HCT116 (cell line): ENCODE results near the gene LIPG. TPM values are rescaled to one million over a fixed set of nuclear protein-coding genes. Genes with fewer than 3 reads are reported as not detected.

Experiments
- ATAC-seq: fragments of 200-7000 bp; cut with Tn5 transposase; 2 replicates; pipeline ENCODE4 v1.9.1; 2020; ENCODE audit warnings: mild to moderate bottlenecking, moderate library complexity
- BruUV-seq: library from RNA; stranded (reverse); fragments of 400-500 nt; replicated peaks from 2 replicates; lab custom pipeline; 2021; lab: Mats Ljungman, UMichigan
- CTCF ChIA-PET: fragments of 300-600 bp; sonication (Branson Sonifier 250); formaldehyde crosslinking; loops from one replicate; lab custom pipeline; 2021; ENCODE audit warnings: antibody characterized with exemption; lab: Charles Lee
- POLR2A ChIA-PET: fragments of 300-600, 350-600 bp; sonication (Branson Sonifier 250); formaldehyde crosslinking; loops from one replicate; lab custom pipeline; 2021; ENCODE audit warnings: antibody characterized with exemption; lab: Charles Lee
- RAD21 ChIA-PET, 2 experiments: fragments of 300-600 bp; sonication (Branson Sonifier 250); formaldehyde crosslinking; loops; one replicate each; lab custom pipeline; 2023; ENCODE audit warnings: low total read pairs in 2 of 2; ENCODE audit not compliant: uncharacterized antibody in 2 of 2, unreplicated experiment in 2 of 2, low non-redundant PET in 1 of 2; lab: Charles Lee
- DNase-seq: peaks from one replicate; pipeline ENCODE4 v3.0.0-alpha.2; 2010; ENCODE audit warnings: low read depth, low spot score
- H2AFZ ChIP-seq: fragments of 200-600 bp; shearing (Covaris generic), sonication (generic); 2 replicates; pipeline ENCODE4 v1.6.1; 2017; ENCODE audit warnings: low read depth, mixed run types, mixed read lengths, antibody characterized with exemption, low read length; ENCODE audit not compliant: poor library complexity, severe bottlenecking
- H3K27ac ChIP-seq: 2 replicates; pipeline ENCODE4 v1.5.1; 2012; ENCODE audit warnings: low read depth, low read length
- H3K27me3 ChIP-seq: fragments of 200-600 bp; sonication (generic); 2 replicates; pipeline ENCODE4 v1.6.1; 2016; ENCODE audit warnings: mixed run types, low read length, mixed read lengths; ENCODE audit not compliant: insufficient read depth
- H3K36me3 ChIP-seq, 2 experiments: fragments of 200-500 bp in 1 of 2; fragments of 200-600 bp in 1 of 2; sonication (Bioruptor generic) in 1 of 2; sonication (generic) in 1 of 2; 2 replicates each; pipeline versions ENCODE4 v1.5.1 to v1.6.1; 2014 to 2016; ENCODE audit warnings: low read length in 2 of 2, inconsistent platforms in 1 of 2, mixed read lengths in 1 of 2, mixed run types in 1 of 2; ENCODE audit not compliant: insufficient read depth in 2 of 2, control insufficient read depth in 1 of 2
- H3K4me1 ChIP-seq, 2 experiments: fragments of 200-600 bp in 1 of 2; sonication (generic) in 1 of 2; 2 replicates each; pipeline versions ENCODE4 v1.5.1 to v1.6.1; 2012 to 2017; ENCODE audit warnings: low read length in 2 of 2, inconsistent platforms in 1 of 2, mild to moderate bottlenecking in 1 of 2, mixed read lengths in 1 of 2, mixed run types in 1 of 2, moderate library complexity in 1 of 2; ENCODE audit not compliant: insufficient read depth in 2 of 2, control insufficient read depth in 1 of 2
- H3K4me2 ChIP-seq: fragments of 200-600 bp; sonication (generic); 2 replicates; pipeline ENCODE4 v1.6.1; 2017; ENCODE audit warnings: mixed run types, low read length, mixed read lengths
- H3K4me3 ChIP-seq, 2 experiments: fragments of 200-600 bp in 1 of 2; sonication (generic) in 1 of 2; replicated peaks in 1 of 2; 2 replicates each; pipeline ENCODE4 v1.5.1; 2011 to 2016; ENCODE audit warnings: low read length in 2 of 2, control low read depth in 1 of 2, low read depth in 1 of 2, mild to moderate bottlenecking in 1 of 2, mixed read lengths in 1 of 2, mixed run types in 1 of 2
- H3K79me2 ChIP-seq: fragments of 200-600 bp; sonication (generic); 2 replicates; pipeline ENCODE4 v1.6.1; 2017; ENCODE audit warnings: mild to moderate bottlenecking, mixed run types, low read length, moderate library complexity, mixed read lengths; ENCODE audit not compliant: insufficient read depth
- H3K9ac ChIP-seq: fragments of 200-600 bp; sonication (generic); 2 replicates; pipeline ENCODE4 v1.6.1; 2016; ENCODE audit warnings: low read length, mixed read lengths
- H3K9me2 ChIP-seq: fragments of 200-600 bp; sonication (generic), shearing (Covaris generic); 2 replicates; pipeline ENCODE4 v1.6.1; 2017; ENCODE audit warnings: mixed run types, mild to moderate bottlenecking, moderate library complexity; ENCODE audit not compliant: insufficient read depth
- H3K9me3 ChIP-seq, 2 experiments: fragments of 200-500 bp in 1 of 2; fragments of 200-600 bp in 1 of 2; sonication (Bioruptor generic) in 1 of 2; sonication (generic) in 1 of 2; 2 replicates each; pipeline ENCODE4 v1.6.1; 2014 to 2017; ENCODE audit warnings: low read length in 2 of 2, mixed read lengths in 2 of 2, inconsistent platforms in 1 of 2, low read depth in 1 of 2, mild to moderate bottlenecking in 1 of 2, mixed run types in 1 of 2, moderate library complexity in 1 of 2; ENCODE audit not compliant: control insufficient read depth in 1 of 2, insufficient read depth in 1 of 2
- H4K20me1 ChIP-seq: fragments of 200-600 bp; sonication (generic), shearing (Covaris generic); 2 replicates; pipeline ENCODE4 v1.6.1; 2017; ENCODE audit warnings: mixed run types, mild to moderate bottlenecking, moderate library complexity; ENCODE audit not compliant: insufficient read depth
- CBX3 ChIP-seq: IDR thresholded peaks from 2 replicates; pipeline ENCODE4 v1.6.1; 2012; ENCODE audit warnings: low read depth
- CEBPB ChIP-seq: IDR thresholded peaks from 2 replicates; pipeline ENCODE4 v1.6.1; 2012; ENCODE audit warnings: low read depth
- EZH2 ChIP-seq: fragments of 200-600 bp; sonication (generic); IDR thresholded peaks from 2 replicates; pipeline ENCODE4 v1.6.1; 2017; ENCODE audit warnings: antibody characterized with exemption, mixed run types
- FOSL1 ChIP-seq: IDR thresholded peaks from 2 replicates; pipeline ENCODE4 v1.6.1; 2012; ENCODE audit warnings: low read depth
- JUND ChIP-seq: IDR thresholded peaks from 2 replicates; pipeline ENCODE4 v1.6.1; 2012
- POLR2A ChIP-seq: IDR thresholded peaks from 2 replicates; pipeline ENCODE4 v1.7.0; 2011; ENCODE audit warnings: borderline replicate concordance; ENCODE audit not compliant: insufficient read depth, insufficient read length; ENCODE audit errors: extremely low read depth
- REST ChIP-seq: IDR thresholded peaks from 2 replicates; pipeline ENCODE4 v1.6.1; 2012; ENCODE audit warnings: low read depth
- SIN3A ChIP-seq: IDR thresholded peaks from 2 replicates; pipeline ENCODE4 v1.6.1; 2012; ENCODE audit warnings: low read depth
- SP1 ChIP-seq: IDR thresholded peaks from 2 replicates; pipeline ENCODE4 v1.6.1; 2012; ENCODE audit warnings: low read depth
- SRF ChIP-seq: IDR thresholded peaks from 2 replicates; pipeline ENCODE4 v1.6.1; 2012; ENCODE audit warnings: low read depth
- ZFX ChIP-seq: fragments of 450-650 bp; IDR thresholded peaks from 2 replicates; pipeline ENCODE4 v1.6.1; 2017
- intact Hi-C: fragments of 100-400 bp; cut with micrococcal nuclease; formaldehyde crosslinking; loops from 2 replicates; pipeline ENCODE4 v1.10.0; 2022
- total RNA-seq: library from RNA; stranded (reverse); gene quantifications from one replicate; pipeline ENCODE4 v1.2.1, GENCODE V29; 2021; ENCODE audit not compliant: unreplicated experiment
- TF ChIP-seq, protein P1 (sequence below): IDR thresholded peaks from 2 replicates; pipeline ENCODE4 v1.6.1; 2012
- TF ChIP-seq, protein P2 (sequence below), 3 experiments: fragments of 200-600 bp in 1 of 3; sonication (generic) in 1 of 3; IDR thresholded peaks in 2 of 3; conservative IDR thresholded peaks in 1 of 3; 2 replicates each; pipeline ENCODE4 v1.5.1; 2012 to 2017; ENCODE audit warnings: low read depth in 2 of 3, low read length in 2 of 3, antibody characterized with exemption in 1 of 3, borderline replicate concordance in 1 of 3, control low read depth in 1 of 3, mild to moderate bottlenecking in 1 of 3, mixed read lengths in 1 of 3, mixed run types in 1 of 3, moderate library complexity in 1 of 3; ENCODE audit not compliant: insufficient read depth in 1 of 3

Gene LIPG
- total RNA-seq, 1 experiment from 2014 or later = 2.6 TPM

DNA sequence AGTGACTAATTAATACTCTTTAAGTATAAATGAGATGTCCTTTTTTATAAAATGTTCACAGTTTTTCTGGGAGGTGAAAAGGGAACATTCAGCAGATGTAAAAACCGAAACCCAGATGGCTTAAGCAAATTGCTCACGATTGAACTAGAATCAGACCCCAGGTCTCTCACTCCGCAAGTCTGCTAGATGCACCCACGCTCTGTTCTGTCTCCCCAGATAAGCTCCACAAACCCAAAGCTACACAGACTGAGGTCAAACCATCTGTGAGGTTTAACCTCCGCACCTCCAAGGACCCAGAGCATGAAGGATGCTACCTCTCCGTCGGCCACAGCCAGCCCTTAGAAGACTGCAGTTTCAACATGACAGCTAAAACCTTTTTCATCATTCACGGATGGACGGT is 3.2 kb downstream of the LIPG start:
- no peak overlapping the region for H2AFZ ChIP-seq
- no peaks in the 10 kb centered on the region for H3K79me2 ChIP-seq
- ChIA-PET POLR2A (no interaction called here), RAD21 (interaction anchor here in 1 of 2 experiments (1.0 kb wide), 1 partner anchor 162 kb away, joined by 3 read pairs; no protein-coding TSS in a partner anchor), CTCF (no interaction called here)
- H3K9me3 ChIP-seq = no peaks in the 10 kb centered on the region
- no peaks in the 10 kb centered on the region for H3K9me2 ChIP-seq
- H3K9ac ChIP-seq = no peak overlapping the region
- H3K4me3 ChIP-seq = no peak overlapping the region
- no peaks in the 10 kb centered on the region for H3K36me3 ChIP-seq
- H3K4me2 ChIP-seq = no peak overlapping the region
- intact Hi-C loops = no loop called here
- H4K20me1 ChIP-seq = no peaks in the 10 kb centered on the region
- H3K27me3 ChIP-seq = peaks cover 4% of the 10 kb centered on the region; the same call in 1 of the 2 replicates
- no peak for DNase-seq
- no peak for ATAC-seq
- no peak for TF ChIP-seq CEBPB
- no peak for TF ChIP-seq FOSL1
- TF ChIP-seq SRF = no peak
- TF ChIP-seq POLR2A = no peak
- TF ChIP-seq REST = no peak
- TF ChIP-seq, protein P1, sequence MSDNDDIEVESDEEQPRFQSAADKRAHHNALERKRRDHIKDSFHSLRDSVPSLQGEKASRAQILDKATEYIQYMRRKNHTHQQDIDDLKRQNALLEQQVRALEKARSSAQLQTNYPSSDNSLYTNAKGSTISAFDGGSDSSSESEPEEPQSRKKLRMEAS = no peak
- TF ChIP-seq, protein P2, sequence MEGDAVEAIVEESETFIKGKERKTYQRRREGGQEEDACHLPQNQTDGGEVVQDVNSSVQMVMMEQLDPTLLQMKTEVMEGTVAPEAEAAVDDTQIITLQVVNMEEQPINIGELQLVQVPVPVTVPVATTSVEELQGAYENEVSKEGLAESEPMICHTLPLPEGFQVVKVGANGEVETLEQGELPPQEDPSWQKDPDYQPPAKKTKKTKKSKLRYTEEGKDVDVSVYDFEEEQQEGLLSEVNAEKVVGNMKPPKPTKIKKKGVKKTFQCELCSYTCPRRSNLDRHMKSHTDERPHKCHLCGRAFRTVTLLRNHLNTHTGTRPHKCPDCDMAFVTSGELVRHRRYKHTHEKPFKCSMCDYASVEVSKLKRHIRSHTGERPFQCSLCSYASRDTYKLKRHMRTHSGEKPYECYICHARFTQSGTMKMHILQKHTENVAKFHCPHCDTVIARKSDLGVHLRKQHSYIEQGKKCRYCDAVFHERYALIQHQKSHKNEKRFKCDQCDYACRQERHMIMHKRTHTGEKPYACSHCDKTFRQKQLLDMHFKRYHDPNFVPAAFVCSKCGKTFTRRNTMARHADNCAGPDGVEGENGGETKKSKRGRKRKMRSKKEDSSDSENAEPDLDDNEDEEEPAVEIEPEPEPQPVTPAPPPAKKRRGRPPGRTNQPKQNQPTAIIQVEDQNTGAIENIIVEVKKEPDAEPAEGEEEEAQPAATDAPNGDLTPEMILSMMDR (IDR thresholded peaks at IDR 0.05 in 2 of 3, conservative IDR thresholded peaks at IDR 0.05 in 1 of 3; ENCODE audit: borderline replicate concordance in 1 of 3, insufficient read depth in 1 of 3, low read depth in 2 of 3, low read length in 2 of 3) = no peak
- TF ChIP-seq SIN3A = no peak
- no peak for TF ChIP-seq ZFX
- TF ChIP-seq SP1 = no peak
- no peak for TF ChIP-seq EZH2
- no peak for TF ChIP-seq CBX3
- no peak for TF ChIP-seq JUND
- no TSS peak for BruUV-seq
- H3K4me1 ChIP-seq = peaks cover 21 to 38% of the 10 kb centered on the region in 2 experiments
- no peak overlapping the region for H3K27ac ChIP-seq
